Activated T-helper 1 cell treated with anti-CD3 and anti-CD28 coated beads, Interleukin-12 subunit alpha, Interleukin-12 subunit beta, Interleukin-2, Interleukin-4 antibody, amounts not matched to agents 30 ng/mL and 10 ng/mL and 1 ng/mL, durations not matched to agents 14 hours and 24 hours and 36 hours (primary cell): ENCODE data around the gene MED26. TPM values are rescaled to one million over a fixed set of nuclear protein-coding genes. Genes with fewer than 3 reads are reported as not detected.

ENCODE experiments used
- DNase-seq: peaks from one replicate; pipeline ENCODE4 v3.0.0; 2021; ENCODE audit warnings: low spot score
- H3K27ac Mint-ChIP-seq: one replicate; pipeline ENCODE4 v1.8.0; 2021; ENCODE audit warnings: mild to moderate bottlenecking, mixed read lengths
- H3K27me3 Mint-ChIP-seq: one replicate; pipeline ENCODE4 v1.8.0; 2022; ENCODE audit warnings: mild to moderate bottlenecking, moderate library complexity, mixed read lengths; ENCODE audit not compliant: insufficient read depth
- H3K36me3 Mint-ChIP-seq: one replicate; pipeline ENCODE4 v1.8.0; 2021; ENCODE audit warnings: low read depth, mixed read lengths
- H3K4me1 Mint-ChIP-seq: one replicate; pipeline ENCODE4 v1.8.0; 2021; ENCODE audit warnings: low read depth, mixed read lengths
- H3K4me3 Mint-ChIP-seq: one replicate; pipeline ENCODE4 v1.8.0; 2021; ENCODE audit warnings: mild to moderate bottlenecking, moderate library complexity, mixed read lengths
- H3K9me3 Mint-ChIP-seq: one replicate; pipeline ENCODE4 v1.8.0; 2021; ENCODE audit warnings: mixed read lengths
- intact Hi-C: fragments of 100-400 bp; cut with micrococcal nuclease; formaldehyde crosslinking; loops from one replicate; pipeline ENCODE4 v1.15.1; 2024
- total RNA-seq: library from RNA; stranded (reverse); gene quantifications from 2 replicates; pipeline ENCODE4 v1.2.3, GENCODE V29; 2022

The MED26 gene
- total RNA-seq, 1 donor from 2014 or later, result 14.9 TPM

GRCh38 chr19:16584248-16585093 is 43.5 kb downstream of the MED26 start:
- intact Hi-C loops, result loop anchor here (1.0 to 5.0 kb wide), 7 partner anchors 10 to 543 kb away; partner anchors contain the start of genes CHERP, MED26, SLC35E1 and SMIM7
- peaks cover 73% of the 10 kb centered on the region for H3K4me1 Mint-ChIP-seq

GRCh38 chr19:16582486-16583261 is 45.3 kb downstream of the MED26 start:
- no peaks in the 10 kb centered on the region for H3K9me3 Mint-ChIP-seq
- H3K27me3 Mint-ChIP-seq, result no peaks in the 10 kb centered on the region
- intact Hi-C loops, result no loop called here
- peak overlapping the region; percentile 90 for H3K27ac Mint-ChIP-seq
- peak overlapping the region; percentile 5 for H3K4me3 Mint-ChIP-seq
- no peak for DNase-seq
- peaks cover 6% of the 10 kb centered on the region for H3K36me3 Mint-ChIP-seq
- H3K4me1 Mint-ChIP-seq, result peaks cover 57% of the 10 kb centered on the region

More at GRCh38 chr19:16584248-16585093, 43.5 kb downstream of the MED26 start:
- peak; percentile 88 for DNase-seq
- H3K4me3 Mint-ChIP-seq, result peak overlapping the region; percentile 87
- peak overlapping the region; percentile 90 for H3K27ac Mint-ChIP-seq
- H3K36me3 Mint-ChIP-seq, result peaks cover 3% of the 10 kb centered on the region
- H3K27me3 Mint-ChIP-seq, result no peaks in the 10 kb centered on the region
- no peaks in the 10 kb centered on the region for H3K9me3 Mint-ChIP-seq

- Mint-ChIP-seq H3K4me3 (no peak overlapping the region), H3K36me3 (peaks cover 6% of the 10 kb centered on the region), H3K9me3 (no peaks in the 10 kb centered on the region), H3K27me3 (no peaks in the 10 kb centered on the region), H3K4me1 (peaks cover 50% of the 10 kb centered on the region), H3K27ac (peak overlapping the region; percentile 48)
- intact Hi-C loops, result no loop called here
- DNase-seq, result no peak
Measured at GRCh38 chr19:16581971-16582343, 46.0 kb downstream of the MED26 start.

GRCh38 chr19:16581145-16581970 is 46.6 kb downstream of the MED26 start:
- no peak for DNase-seq
- peaks cover 7% of the 10 kb centered on the region for H3K36me3 Mint-ChIP-seq
- no peaks in the 10 kb centered on the region for H3K9me3 Mint-ChIP-seq
- intact Hi-C loops, result no loop called here
- no peak overlapping the region for H3K4me3 Mint-ChIP-seq
- no peaks in the 10 kb centered on the region for H3K27me3 Mint-ChIP-seq
- H3K27ac Mint-ChIP-seq, result peak overlapping the region; percentile 48
- H3K4me1 Mint-ChIP-seq, result peaks cover 48% of the 10 kb centered on the region

DNA sequence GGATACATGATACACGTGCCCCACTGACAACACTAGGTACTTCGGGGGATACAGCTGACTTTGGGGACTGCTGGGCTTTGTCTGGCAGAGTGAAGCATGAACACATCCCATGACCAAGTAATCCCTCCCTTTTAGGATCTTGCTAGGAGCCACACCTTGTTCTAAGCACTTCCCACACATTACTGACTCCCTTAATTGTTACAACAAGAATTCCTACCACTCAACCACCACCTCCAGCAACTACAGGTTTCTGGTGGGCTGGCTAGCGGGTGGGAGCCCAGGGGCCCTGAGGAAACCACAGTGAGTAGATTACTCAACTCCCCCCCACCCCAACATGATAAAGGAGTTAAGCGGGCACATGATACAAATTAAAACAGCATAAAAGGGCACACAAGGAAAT is 48.6 kb downstream of the MED26 start:
- intact Hi-C loops, result no loop called here
- no peaks in the 10 kb centered on the region for H3K9me3 Mint-ChIP-seq

GRCh38 chr19:16577531-16577985 is 50.4 kb downstream of the MED26 start:
- H3K4me1 Mint-ChIP-seq, result peaks cover 41% of the 10 kb centered on the region

More for the DNA sequence above, 48.6 kb downstream of the MED26 start:
- Mint-ChIP-seq H3K4me1 (peaks cover 41% of the 10 kb centered on the region), H3K27ac (no peak overlapping the region), H3K27me3 (no peaks in the 10 kb centered on the region), H3K36me3 (peaks cover 15% of the 10 kb centered on the region), H3K4me3 (no peak overlapping the region)
- DNase-seq, result no peak

GRCh38 chr19:16576690-16577530 is 51.1 kb downstream of the MED26 start:
- Mint-ChIP-seq H3K9me3 (no peaks in the 10 kb centered on the region), H3K4me3 (no peak overlapping the region), H3K4me1 (peaks cover 42% of the 10 kb centered on the region), H3K36me3 (peaks cover 30% of the 10 kb centered on the region), H3K27me3 (no peaks in the 10 kb centered on the region), H3K27ac (no peak overlapping the region)
- DNase-seq, result no peak
- intact Hi-C loops, result no loop called here

More at GRCh38 chr19:16577531-16577985, 50.4 kb downstream of the MED26 start:
- Mint-ChIP-seq H3K27me3 (no peaks in the 10 kb centered on the region), H3K27ac (no peak overlapping the region), H3K9me3 (no peaks in the 10 kb centered on the region), H3K4me3 (no peak overlapping the region), H3K36me3 (peaks cover 28% of the 10 kb centered on the region)
- DNase-seq, result no peak
- intact Hi-C loops, result no loop called here

GRCh38 chr19:16575861-16576689 is 51.9 kb downstream of the MED26 start:
- H3K36me3 Mint-ChIP-seq, result peaks cover 27% of the 10 kb centered on the region
- no peak overlapping the region for H3K27ac Mint-ChIP-seq
- no peak for DNase-seq
- H3K4me3 Mint-ChIP-seq, result no peak overlapping the region
- H3K27me3 Mint-ChIP-seq, result no peaks in the 10 kb centered on the region
- no peaks in the 10 kb centered on the region for H3K9me3 Mint-ChIP-seq
- H3K4me1 Mint-ChIP-seq, result peaks cover 48% of the 10 kb centered on the region
- intact Hi-C loops, result no loop called here

DNA sequence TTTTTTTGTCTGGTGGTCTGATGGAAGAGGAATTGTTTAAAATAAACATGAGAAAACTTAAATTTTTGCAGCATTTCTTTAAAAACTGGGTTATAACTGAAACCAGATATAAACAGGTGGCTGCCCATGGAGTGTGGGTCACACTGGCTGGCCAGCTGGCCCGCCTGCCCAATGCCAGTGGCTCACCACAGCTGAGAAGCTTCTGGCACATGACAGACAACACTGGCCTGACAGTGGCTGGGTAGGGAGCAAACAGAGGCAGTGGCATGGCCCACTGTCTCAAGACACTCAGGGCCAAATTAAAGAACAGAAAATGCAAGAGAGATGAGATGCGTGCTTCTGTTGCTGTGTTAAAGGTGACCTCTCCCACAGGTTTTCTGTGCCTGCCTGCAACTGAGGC is 52.7 kb downstream of the MED26 start:
- Mint-ChIP-seq H3K4me1 (peaks cover 50% of the 10 kb centered on the region), H3K9me3 (no peaks in the 10 kb centered on the region)

GRCh38 chr19:16573925-16574324 is 54.1 kb downstream of the MED26 start:
- peak overlapping the region; percentile 98 for H3K4me3 Mint-ChIP-seq
- H3K36me3 Mint-ChIP-seq, result peaks cover 36% of the 10 kb centered on the region
- intact Hi-C loops, result loop anchor here (2.0 to 5.0 kb wide), 2 partner anchors 21 to 102 kb away; partner anchors contain the start of gene EPS15L1
- DNase-seq, result no peak
- no peaks in the 10 kb centered on the region for H3K27me3 Mint-ChIP-seq
- H3K9me3 Mint-ChIP-seq, result no peaks in the 10 kb centered on the region
- H3K27ac Mint-ChIP-seq, result peak overlapping the region; percentile 97
- H3K4me1 Mint-ChIP-seq, result peaks cover 51% of the 10 kb centered on the region

More for the DNA sequence above, 52.7 kb downstream of the MED26 start:
- peak overlapping the region; percentile 66 for H3K27ac Mint-ChIP-seq
- H3K27me3 Mint-ChIP-seq, result no peaks in the 10 kb centered on the region
- H3K4me3 Mint-ChIP-seq, result peak overlapping the region; percentile 0
- intact Hi-C loops, result no loop called here
- DNase-seq, result no peak
- H3K36me3 Mint-ChIP-seq, result peaks cover 27% of the 10 kb centered on the region

DNA sequence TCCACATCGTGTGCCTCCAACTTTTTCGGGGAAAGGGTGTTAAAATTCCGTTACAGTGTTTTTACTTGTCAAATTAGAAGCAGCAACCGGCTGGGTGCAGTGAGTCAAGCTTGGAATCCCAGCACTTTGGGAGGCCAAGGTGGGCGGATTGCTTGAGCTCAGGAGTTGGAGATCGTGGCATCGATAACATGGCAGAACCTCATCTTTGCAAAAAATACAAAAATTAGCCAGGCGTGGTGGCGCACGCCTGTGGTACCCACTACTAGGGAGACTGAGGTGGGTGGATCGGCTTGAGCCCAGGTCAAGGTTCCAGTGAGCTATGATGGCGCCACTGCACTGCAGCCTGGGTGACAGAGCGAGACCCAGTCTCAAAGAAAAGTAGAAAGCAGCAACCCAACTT is 54.7 kb downstream of the MED26 start:
- Mint-ChIP-seq H3K27ac (peak overlapping the region; percentile 97), H3K27me3 (no peaks in the 10 kb centered on the region), H3K4me1 (peaks cover 51% of the 10 kb centered on the region), H3K36me3 (peaks cover 33% of the 10 kb centered on the region), H3K4me3 (peak overlapping the region; percentile 98), H3K9me3 (no peaks in the 10 kb centered on the region)
- DNase-seq, result no peak
- intact Hi-C loops, result loop anchor here (2.0 to 5.0 kb wide), 2 partner anchors 22 to 101 kb away; partner anchors contain the start of gene EPS15L1
